ENCODE measurements around the gene TTF1.
A peak's percentile ranks its signal among the peaks of the same experiment; 100 is the strongest.

Gene TTF1

GRCh38 chr9:132430998-132431397 lies 24.4 kb upstream of the TTF1 start:
- no peaks in the 10 kb centered on the region for H3K36me3 ChIP-seq (ENCODE audit: insufficient read depth, low read depth, low read length)
- no peak overlapping the region for H3K27ac ChIP-seq (ENCODE audit: low read length)
- no peaks in the 10 kb centered on the region for H3K9me3 ChIP-seq (ENCODE audit: insufficient read depth, low read depth, low read length)
- H3K4me1 ChIP-seq (ENCODE audit: insufficient read depth, low read length): peaks cover 13% of the 10 kb centered on the region; the same call in 1 of the 2 replicates
- H3K9ac ChIP-seq (ENCODE audit: low read depth, low read length): no peak overlapping the region
- peaks cover 7% of the 10 kb centered on the region; the same call in 1 of the 2 replicates for H3K27me3 ChIP-seq (ENCODE audit: insufficient read depth, low read length)
- H3K4me3 ChIP-seq (ENCODE audit: low read length): no peak overlapping the region

- Histone ChIP-seq H3K27ac (ENCODE audit: low read length) (no peak overlapping the region), H3K4me1 (ENCODE audit: insufficient read depth, low read length) (peaks cover 25% of the 10 kb centered on the region; the same call in 1 of the 2 replicates), H3K4me3 (ENCODE audit: low read length) (no peak overlapping the region), H3K9ac (ENCODE audit: low read depth, low read length) (no peak overlapping the region), H3K27me3 (ENCODE audit: insufficient read depth, low read length) (peaks cover 44% of the 10 kb centered on the region), H3K9me3 (ENCODE audit: insufficient read depth, low read depth, low read length) (no peaks in the 10 kb centered on the region), H3K36me3 (ENCODE audit: insufficient read depth, low read depth, low read length) (no peaks in the 10 kb centered on the region)
These were observed 20.2 kb upstream of the TTF1 start for GRCh38 chr9:132426639-132427414.

GRCh38 chr9:132425675-132426062 lies 19.0 kb upstream of the TTF1 start:
- H3K9ac ChIP-seq (ENCODE audit: low read depth, low read length): peak overlapping the region; percentile 24; the same call in 1 of the 2 replicates
- H3K36me3 ChIP-seq (ENCODE audit: insufficient read depth, low read depth, low read length): no peaks in the 10 kb centered on the region
- peaks cover 44% of the 10 kb centered on the region for H3K27me3 ChIP-seq (ENCODE audit: insufficient read depth, low read length)
- peaks cover 25% of the 10 kb centered on the region; the same call in 1 of the 2 replicates for H3K4me1 ChIP-seq (ENCODE audit: insufficient read depth, low read length)
- H3K4me3 ChIP-seq (ENCODE audit: low read length): peak overlapping the region; percentile 59
- no peaks in the 10 kb centered on the region for H3K9me3 ChIP-seq (ENCODE audit: insufficient read depth, low read depth, low read length)
- H3K27ac ChIP-seq (ENCODE audit: low read length): no peak overlapping the region

- H3K36me3 ChIP-seq (ENCODE audit: insufficient read depth, low read depth, low read length): no peaks in the 10 kb centered on the region
- peaks cover 25% of the 10 kb centered on the region; the same call in 1 of the 2 replicates for H3K4me1 ChIP-seq (ENCODE audit: insufficient read depth, low read length)
- H3K9ac ChIP-seq (ENCODE audit: low read depth, low read length): peak overlapping the region; percentile 24; the same call in 1 of the 2 replicates
- peaks cover 44% of the 10 kb centered on the region for H3K27me3 ChIP-seq (ENCODE audit: insufficient read depth, low read length)
- H3K27ac ChIP-seq (ENCODE audit: low read length): no peak overlapping the region
- H3K9me3 ChIP-seq (ENCODE audit: insufficient read depth, low read depth, low read length): no peaks in the 10 kb centered on the region
- peak overlapping the region; percentile 59 for H3K4me3 ChIP-seq (ENCODE audit: low read length)
These were observed 18.4 kb upstream of the TTF1 start for GRCh38 chr9:132424857-132425674.

- no peak overlapping the region for H3K4me3 ChIP-seq (ENCODE audit: low read length)
- H3K36me3 ChIP-seq (ENCODE audit: insufficient read depth, low read depth, low read length): no peaks in the 10 kb centered on the region
- H3K9ac ChIP-seq (ENCODE audit: low read depth, low read length): no peak overlapping the region
- H3K27me3 ChIP-seq (ENCODE audit: insufficient read depth, low read length): peaks cover 44% of the 10 kb centered on the region
- H3K9me3 ChIP-seq (ENCODE audit: insufficient read depth, low read depth, low read length): no peaks in the 10 kb centered on the region
- peaks cover 25% of the 10 kb centered on the region; the same call in 1 of the 2 replicates for H3K4me1 ChIP-seq (ENCODE audit: insufficient read depth, low read length)
- no peak overlapping the region for H3K27ac ChIP-seq (ENCODE audit: low read length)
These were observed 16.9 kb upstream of the TTF1 start for GRCh38 chr9:132423503-132423902.

GRCh38 chr9:132422574-132422973 lies 15.9 kb upstream of the TTF1 start:
- H3K36me3 ChIP-seq (ENCODE audit: insufficient read depth, low read depth, low read length): no peaks in the 10 kb centered on the region
- H3K4me1 ChIP-seq (ENCODE audit: insufficient read depth, low read length): peaks cover 25% of the 10 kb centered on the region; the same call in 1 of the 2 replicates
- H3K9me3 ChIP-seq (ENCODE audit: insufficient read depth, low read depth, low read length): no peaks in the 10 kb centered on the region
- H3K27ac ChIP-seq (ENCODE audit: low read length): no peak overlapping the region
- H3K4me3 ChIP-seq (ENCODE audit: low read length): no peak overlapping the region
- peaks cover 44% of the 10 kb centered on the region for H3K27me3 ChIP-seq (ENCODE audit: insufficient read depth, low read length)
- H3K9ac ChIP-seq (ENCODE audit: low read depth, low read length): no peak overlapping the region

- Histone ChIP-seq H3K27ac (ENCODE audit: low read length) (no peak overlapping the region), H3K36me3 (ENCODE audit: insufficient read depth, low read depth, low read length) (no peaks in the 10 kb centered on the region), H3K4me3 (ENCODE audit: low read length) (no peak overlapping the region), H3K9ac (ENCODE audit: low read depth, low read length) (no peak overlapping the region), H3K27me3 (ENCODE audit: insufficient read depth, low read length) (peaks cover 33% of the 10 kb centered on the region), H3K4me1 (ENCODE audit: insufficient read depth, low read length) (no peaks in the 10 kb centered on the region), H3K9me3 (ENCODE audit: insufficient read depth, low read depth, low read length) (no peaks in the 10 kb centered on the region)
These were observed 12.2 kb upstream of the TTF1 start for GRCh38 chr9:132418726-132419363.

- H3K36me3 ChIP-seq (ENCODE audit: insufficient read depth, low read depth, low read length): no peaks in the 10 kb centered on the region
- peak overlapping the region; percentile 47; the same call in 1 of the 2 replicates for H3K4me3 ChIP-seq (ENCODE audit: low read length)
- H3K9me3 ChIP-seq (ENCODE audit: insufficient read depth, low read depth, low read length): no peaks in the 10 kb centered on the region
- no peaks in the 10 kb centered on the region for H3K4me1 ChIP-seq (ENCODE audit: insufficient read depth, low read length)
- peaks cover 46% of the 10 kb centered on the region for H3K27me3 ChIP-seq (ENCODE audit: insufficient read depth, low read length)
- no peak overlapping the region for H3K9ac ChIP-seq (ENCODE audit: low read depth, low read length)
- H3K27ac ChIP-seq (ENCODE audit: low read length): no peak overlapping the region
These were observed 8.5 kb upstream of the TTF1 start for GRCh38 chr9:132415181-132415580.

GRCh38 chr9:132414731-132415130 lies 8.1 kb upstream of the TTF1 start:
- no peak overlapping the region for H3K9ac ChIP-seq (ENCODE audit: low read depth, low read length)
- no peaks in the 10 kb centered on the region for H3K4me1 ChIP-seq (ENCODE audit: insufficient read depth, low read length)
- no peaks in the 10 kb centered on the region for H3K9me3 ChIP-seq (ENCODE audit: insufficient read depth, low read depth, low read length)
- no peaks in the 10 kb centered on the region for H3K36me3 ChIP-seq (ENCODE audit: insufficient read depth, low read depth, low read length)
- no peak overlapping the region for H3K27ac ChIP-seq (ENCODE audit: low read length)
- no peak overlapping the region for H3K4me3 ChIP-seq (ENCODE audit: low read length)
- peaks cover 48% of the 10 kb centered on the region for H3K27me3 ChIP-seq (ENCODE audit: insufficient read depth, low read length)

- H3K4me1 ChIP-seq (ENCODE audit: insufficient read depth, low read length): no peaks in the 10 kb centered on the region
- H3K4me3 ChIP-seq (ENCODE audit: low read length): no peak overlapping the region
- H3K36me3 ChIP-seq (ENCODE audit: insufficient read depth, low read depth, low read length): no peaks in the 10 kb centered on the region
- no peak overlapping the region for H3K9ac ChIP-seq (ENCODE audit: low read depth, low read length)
- peaks cover 57% of the 10 kb centered on the region for H3K27me3 ChIP-seq (ENCODE audit: insufficient read depth, low read length)
- no peaks in the 10 kb centered on the region for H3K9me3 ChIP-seq (ENCODE audit: insufficient read depth, low read depth, low read length)
- H3K27ac ChIP-seq (ENCODE audit: low read length): no peak overlapping the region
These were observed 7.3 kb upstream of the TTF1 start for GRCh38 chr9:132413926-132414325.

GRCh38 chr9:132412089-132412488 lies 5.4 kb upstream of the TTF1 start:
- Histone ChIP-seq H3K27ac (ENCODE audit: low read length) (no peak overlapping the region), H3K36me3 (ENCODE audit: insufficient read depth, low read depth, low read length) (no peaks in the 10 kb centered on the region), H3K9ac (ENCODE audit: low read depth, low read length) (no peak overlapping the region), H3K9me3 (ENCODE audit: insufficient read depth, low read depth, low read length) (no peaks in the 10 kb centered on the region), H3K27me3 (ENCODE audit: insufficient read depth, low read length) (peaks cover 69% of the 10 kb centered on the region), H3K4me3 (ENCODE audit: low read length) (no peak overlapping the region), H3K4me1 (ENCODE audit: insufficient read depth, low read length) (peaks cover 3% of the 10 kb centered on the region; the same call in 1 of the 2 replicates)
